ENCODE results near the gene ZNF862. TPM values are rescaled to one million over a fixed set of nuclear protein-coding genes. Genes with fewer than 3 reads are reported as not detected.
"Not testable (repeated sequence)": the region's sequence is repeated elsewhere in the genome, so short reads cannot be mapped to it uniquely, and the experiment has no call there.

Gene ZNF862
- polyA plus RNA-seq, 3 donors = 1.3 to 18.4 (median 2.7) TPM

- intact Hi-C loops (cut with micrococcal nuclease) = no loop called here
- no peak overlapping the region for H3K9ac ChIP-seq (ENCODE audit: insufficient read depth, low read length, poor library complexity, severe bottlenecking)
These were observed 9.5 kb upstream of the ZNF862 start for GRCh38 chr7:149828357-149829309.

GRCh38 chr7:149830527-149830926 lies 7.6 kb upstream of the ZNF862 start:
- intact Hi-C loops (cut with micrococcal nuclease); H3K4me3 Mint-ChIP-seq; H3K4me3 ChIP-seq (replicated peaks in 1 of 3; ENCODE audit: low read depth in 2 of 3, low read length in 3 of 3); H3K27me3 Mint-ChIP-seq (ENCODE audit: low read depth in 3 of 3); H3K36me3 Mint-ChIP-seq; H3K36me3 ChIP-seq (replicated peaks in 1 of 2; ENCODE audit: control insufficient read depth in 1 of 2, insufficient read depth in 2 of 2, low read length in 2 of 2); DNase-seq; H4K20me1 ChIP-seq (ENCODE audit: insufficient read depth, low read length); H3K27ac Mint-ChIP-seq; H3K9me3 Mint-ChIP-seq; H3K27ac ChIP-seq (ENCODE audit: low read depth in 1 of 2, low read length in 2 of 2); H2AFZ ChIP-seq (ENCODE audit: insufficient read depth, low read depth, low read length, poor library complexity, severe bottlenecking); H3K9me3 ChIP-seq (replicated peaks in 1 of 2; ENCODE audit: control insufficient read depth in 1 of 2, insufficient read depth in 1 of 2, low read length in 2 of 2); H3K79me2 ChIP-seq (ENCODE audit: insufficient read depth, low read length); H3K4me1 Mint-ChIP-seq; H3K4me2 ChIP-seq (replicated peaks; ENCODE audit: extremely low read depth, low read length, poor library complexity, severe bottlenecking); H3K9ac ChIP-seq (ENCODE audit: insufficient read depth, low read length, poor library complexity, severe bottlenecking); H3K4me1 ChIP-seq (ENCODE audit: control insufficient read depth in 1 of 2, insufficient read depth in 2 of 2, low read length in 2 of 2); H3K27me3 ChIP-seq (ENCODE audit: control insufficient read depth in 2 of 2, insufficient read depth in 2 of 2, low read length in 2 of 2): not testable (repeated sequence)
- WGBS (ENCODE audit: insufficient coverage) = 100% methylated on average over 1 of the region's 1 CpG

More at GRCh38 chr7:149828357-149829309, 9.5 kb upstream of the ZNF862 start:
- H3K4me1 Mint-ChIP-seq = no peaks in the 10 kb centered on the region
- no peaks in the 10 kb centered on the region for H3K9me3 Mint-ChIP-seq
- H3K36me3 Mint-ChIP-seq = no peaks in the 10 kb centered on the region
- DNase-seq = no peak
- no peak overlapping the region for H3K4me3 Mint-ChIP-seq
- no peak overlapping the region for H3K4me2 ChIP-seq (replicated peaks; ENCODE audit: extremely low read depth, low read length, poor library complexity, severe bottlenecking)
- H3K9me3 ChIP-seq (replicated peaks in 1 of 2; ENCODE audit: control insufficient read depth in 1 of 2, insufficient read depth in 1 of 2, low read length in 2 of 2) = no peaks in the 10 kb centered on the region
- TF ChIP-seq, protein P1, sequence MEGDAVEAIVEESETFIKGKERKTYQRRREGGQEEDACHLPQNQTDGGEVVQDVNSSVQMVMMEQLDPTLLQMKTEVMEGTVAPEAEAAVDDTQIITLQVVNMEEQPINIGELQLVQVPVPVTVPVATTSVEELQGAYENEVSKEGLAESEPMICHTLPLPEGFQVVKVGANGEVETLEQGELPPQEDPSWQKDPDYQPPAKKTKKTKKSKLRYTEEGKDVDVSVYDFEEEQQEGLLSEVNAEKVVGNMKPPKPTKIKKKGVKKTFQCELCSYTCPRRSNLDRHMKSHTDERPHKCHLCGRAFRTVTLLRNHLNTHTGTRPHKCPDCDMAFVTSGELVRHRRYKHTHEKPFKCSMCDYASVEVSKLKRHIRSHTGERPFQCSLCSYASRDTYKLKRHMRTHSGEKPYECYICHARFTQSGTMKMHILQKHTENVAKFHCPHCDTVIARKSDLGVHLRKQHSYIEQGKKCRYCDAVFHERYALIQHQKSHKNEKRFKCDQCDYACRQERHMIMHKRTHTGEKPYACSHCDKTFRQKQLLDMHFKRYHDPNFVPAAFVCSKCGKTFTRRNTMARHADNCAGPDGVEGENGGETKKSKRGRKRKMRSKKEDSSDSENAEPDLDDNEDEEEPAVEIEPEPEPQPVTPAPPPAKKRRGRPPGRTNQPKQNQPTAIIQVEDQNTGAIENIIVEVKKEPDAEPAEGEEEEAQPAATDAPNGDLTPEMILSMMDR (IDR thresholded peaks at IDR 0.05) = no peak
- no peaks in the 10 kb centered on the region for H3K4me1 ChIP-seq (ENCODE audit: control insufficient read depth in 1 of 2, insufficient read depth in 2 of 2, low read length in 2 of 2)
- H4K20me1 ChIP-seq (ENCODE audit: insufficient read depth, low read length) = no peaks in the 10 kb centered on the region
- no peaks in the 10 kb centered on the region for H3K36me3 ChIP-seq (replicated peaks in 1 of 2; ENCODE audit: control insufficient read depth in 1 of 2, insufficient read depth in 2 of 2, low read length in 2 of 2)
- no peak overlapping the region for H3K27ac Mint-ChIP-seq
- WGBS (ENCODE audit: insufficient coverage) = 97% methylated on average over 5 of the region's 19 CpGs
- H2AFZ ChIP-seq (ENCODE audit: insufficient read depth, low read depth, low read length, poor library complexity, severe bottlenecking) = no peak overlapping the region
- no peak overlapping the region for H3K4me3 ChIP-seq (replicated peaks in 1 of 3; ENCODE audit: low read depth in 2 of 3, low read length in 3 of 3)
- no peak overlapping the region for H3K27ac ChIP-seq (ENCODE audit: low read depth in 1 of 2, low read length in 2 of 2)
- peaks cover 3 to 8% (median 7%) of the 10 kb centered on the region in 3 donors for H3K27me3 Mint-ChIP-seq (ENCODE audit: low read depth in 3 of 3)
- no peaks in the 10 kb centered on the region for H3K79me2 ChIP-seq (ENCODE audit: insufficient read depth, low read length)
- no peaks in the 10 kb centered on the region for H3K27me3 ChIP-seq (ENCODE audit: control insufficient read depth in 2 of 2, insufficient read depth in 2 of 2, low read length in 2 of 2)

All from CD14-positive monocyte (primary cell).